ENCODE results near the gene ANKRD22. TPM values are rescaled to one million over a fixed set of nuclear protein-coding genes. Genes with fewer than 3 reads are reported as not detected.

Gene ANKRD22
- total and polyA plus RNA-seq, 10 of the 15 experiments (the other 5 are each of a cell fraction or from before 2014, with no cell fraction given) = 0.30 to 1.3 (median 0.71) TPM

DNA sequence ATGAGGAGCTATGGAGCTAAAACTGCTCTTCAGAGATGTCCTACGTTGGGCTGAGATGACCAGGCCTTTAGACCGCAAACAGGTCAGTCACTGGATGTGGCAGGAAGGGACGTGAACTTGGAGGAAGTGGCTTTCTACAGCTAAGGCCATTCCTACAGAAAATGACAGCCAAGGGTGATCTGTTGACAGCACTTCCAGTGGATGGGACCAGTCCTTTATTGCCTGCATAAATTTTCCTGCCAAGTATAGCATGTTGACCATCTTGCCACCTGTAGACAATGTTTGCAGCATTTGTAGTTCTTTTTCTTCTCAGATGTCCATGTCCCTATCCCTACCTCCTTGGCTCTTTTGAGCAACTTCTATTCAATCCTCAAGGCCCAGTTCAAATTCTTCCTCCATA is 45.7 kb downstream of the ANKRD22 start (continued):
- TF ChIP-seq BACH1 (IDR thresholded peaks at IDR 0.05; ENCODE audit: borderline replicate concordance) = no peak
- TF ChIP-seq POLR2AphosphoS2 (IDR thresholded peaks at IDR 0.05; ENCODE audit: low read depth, low read length) = no peak
- no peak for TF ChIP-seq SMAD1 (IDR thresholded peaks at IDR 0.05; ENCODE audit: low read depth, partially characterized antibody)
- no peak for TF ChIP-seq ASH2L (IDR thresholded peaks at IDR 0.05; ENCODE audit: borderline replicate concordance, low read depth)
- no peak for TF ChIP-seq ZZZ3 (IDR thresholded peaks at IDR 0.05; ENCODE audit: control insufficient read depth, insufficient read length, low read depth)
- TF ChIP-seq, protein P1, sequence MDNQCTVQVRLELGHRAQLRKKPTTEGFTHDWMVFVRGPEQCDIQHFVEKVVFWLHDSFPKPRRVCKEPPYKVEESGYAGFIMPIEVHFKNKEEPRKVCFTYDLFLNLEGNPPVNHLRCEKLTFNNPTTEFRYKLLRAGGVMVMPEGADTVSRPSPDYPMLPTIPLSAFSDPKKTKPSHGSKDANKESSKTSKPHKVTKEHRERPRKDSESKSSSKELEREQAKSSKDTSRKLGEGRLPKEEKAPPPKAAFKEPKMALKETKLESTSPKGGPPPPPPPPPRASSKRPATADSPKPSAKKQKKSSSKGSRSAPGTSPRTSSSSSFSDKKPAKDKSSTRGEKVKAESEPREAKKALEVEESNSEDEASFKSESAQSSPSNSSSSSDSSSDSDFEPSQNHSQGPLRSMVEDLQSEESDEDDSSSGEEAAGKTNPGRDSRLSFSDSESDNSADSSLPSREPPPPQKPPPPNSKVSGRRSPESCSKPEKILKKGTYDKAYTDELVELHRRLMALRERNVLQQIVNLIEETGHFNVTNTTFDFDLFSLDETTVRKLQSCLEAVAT (IDR thresholded peaks at IDR 0.05) = no peak
- no peak for TF ChIP-seq TCF12 (IDR thresholded peaks at IDR 0.05; ENCODE audit: low read depth, low read length)

DNA sequence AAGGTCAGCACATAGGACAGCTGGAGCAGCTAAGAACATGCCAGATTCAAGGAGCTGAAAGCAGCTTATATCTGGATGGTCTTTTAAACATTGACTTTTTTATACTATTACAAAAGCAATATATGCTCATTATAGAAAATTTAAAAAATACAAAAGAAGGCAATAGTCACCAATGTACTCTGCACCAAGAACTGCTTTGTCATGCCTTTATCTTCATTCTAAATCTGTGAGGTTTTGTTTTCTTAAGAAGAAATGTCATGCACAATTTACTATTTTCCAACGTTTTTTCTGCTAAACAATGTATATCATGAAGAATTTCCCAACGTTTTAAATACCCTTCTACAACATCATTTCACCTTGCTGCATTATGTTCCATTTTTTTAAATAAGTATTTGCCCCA is 46.3 kb downstream of the ANKRD22 start:
- ChIA-PET SMC1A (ENCODE audit: uncharacterized antibody, unreplicated experiment) (interaction anchor here (0.7 to 1.9 kb wide), 3 partner anchors 14 to 269 kb away, joined by 3 to 4 read pairs (median 4); no protein-coding TSS in a partner anchor), RAD21 (ENCODE audit: unreplicated experiment) (interaction anchor here (1.1 to 1.2 kb wide), 2 partner anchors 10 to 118 kb away, joined by 3 to 4 read pairs; no protein-coding TSS in a partner anchor), POLR2A (no interaction called here), CTCF (interaction anchor here (1.0 to 2.4 kb wide), 3 partner anchors 35 to 117 kb away, joined by 3 to 9 read pairs (median 8); no protein-coding TSS in a partner anchor)
- WGBS (ENCODE audit: insufficient coverage, insufficient replicate concordance, low lambda C conversion rate, missing lambda C conversion rate) = 0% methylated on average over 2 of the region's 2 CpGs
- H3K4me2 ChIP-seq (ENCODE audit: control insufficient read depth, insufficient read depth) = no peak overlapping the region
- FAIRE-seq = no peak
- H3K27ac ChIP-seq (ENCODE audit: control insufficient read depth, insufficient read depth) = no peak overlapping the region
- no peaks in the 10 kb centered on the region for H3K36me3 ChIP-seq (ENCODE audit: control insufficient read depth in 2 of 2, insufficient read depth in 2 of 2, low read length in 1 of 2)
- H3K79me2 ChIP-seq (ENCODE audit: control insufficient read depth, insufficient read depth, low read length) = no peaks in the 10 kb centered on the region
- no peaks in the 10 kb centered on the region for H3K27me3 ChIP-seq (replicated peaks in 1 of 2; ENCODE audit: control insufficient read depth in 2 of 2, insufficient read depth in 2 of 2, low read length in 1 of 2)
- no peak for DNase-seq (ENCODE audit: low read depth, low spot score)
- ATAC-seq = no peak
- no peak for TF ChIP-seq KDM1A (IDR thresholded peaks at IDR 0.05; ENCODE audit: borderline replicate concordance)
- TF ChIP-seq NBN (IDR thresholded peaks at IDR 0.05) = no peak
- no peak for TF ChIP-seq CBFB (IDR thresholded peaks at IDR 0.05; ENCODE audit: low read depth)
- no peaks in the 10 kb centered on the region for H4K20me1 ChIP-seq (ENCODE audit: control insufficient read depth, insufficient read depth)
- H3K4me3 ChIP-seq = no peak overlapping the region
- BruUV-seq (replicated peaks) = no TSS peak
- no peak overlapping the region for H3K9ac ChIP-seq (ENCODE audit: control insufficient read depth, insufficient read depth, low read length)
- in situ Hi-C loops (cut with MboI) = no loop called here
- no peak overlapping the region for H2AFZ ChIP-seq (ENCODE audit: control insufficient read depth, low read depth, low read length)
- no peaks in the 10 kb centered on the region for H3K9me3 ChIP-seq (replicated peaks; ENCODE audit: control insufficient read depth, insufficient read depth, low read length)
- no peaks in the 10 kb centered on the region for H3K4me1 ChIP-seq (ENCODE audit: control insufficient read depth, insufficient read depth, low read length)
- intact Hi-C loops (cut with micrococcal nuclease; ENCODE audit: unreplicated experiment) = no loop called here

All from GM12878 (cell line).